Stimulated activated effector memory CD8-positive, alpha-beta T cell treated with anti-CD3 and anti-CD28 coated beads, Interleukin-12 subunit alpha, Interleukin-12 subunit beta, amount 100 ng/mL, for 72 hours (primary cell): ENCODE results near the gene SEM1.
"Not testable (repeated sequence)": the region's sequence is repeated elsewhere in the genome, so short reads cannot be mapped to it uniquely, and the experiment has no call there.

Experiments
- ATAC-seq: fragments of 150-1000 bp; cut with Tn5 transposase; 2 replicates; pipeline ENCODE4 v1.10.0; 2021
- DNase-seq, 2 donors: peaks; one replicate each; pipeline ENCODE4 v3.0.0; 2021 to 2022; ENCODE audit warnings: low spot score in 2 of 2
- H3K27ac Mint-ChIP-seq: one replicate; pipeline ENCODE4 v1.8.0; 2022; ENCODE audit warnings: mild to moderate bottlenecking, mixed read lengths
- H3K36me3 Mint-ChIP-seq: one replicate; pipeline ENCODE4 v1.8.0; 2022; ENCODE audit warnings: mild to moderate bottlenecking, mixed read lengths
- H3K4me1 Mint-ChIP-seq: one replicate; pipeline ENCODE4 v1.8.0; 2022; ENCODE audit warnings: mixed read lengths
- H3K4me3 Mint-ChIP-seq: one replicate; pipeline ENCODE4 v1.8.0; 2022; ENCODE audit warnings: mild to moderate bottlenecking, mixed read lengths
- H3K9me3 Mint-ChIP-seq: one replicate; pipeline ENCODE4 v1.8.0; 2022; ENCODE audit warnings: mixed read lengths

Gene SEM1

GRCh38 chr7:96685755-96686154 lies 23.9 kb downstream of the SEM1 start:
- peaks cover 32% of the 10 kb centered on the region for H3K36me3 Mint-ChIP-seq
- no peak for DNase-seq
- peak overlapping the region; percentile 33 for H3K4me3 Mint-ChIP-seq
- H3K9me3 Mint-ChIP-seq = peaks cover 6% of the 10 kb centered on the region
- peak; percentile 57 for ATAC-seq
- peaks cover 32% of the 10 kb centered on the region for H3K4me1 Mint-ChIP-seq
- H3K27ac Mint-ChIP-seq = peak overlapping the region; percentile 87

GRCh38 chr7:96685353-96685752 lies 24.3 kb downstream of the SEM1 start:
- peaks cover 32% of the 10 kb centered on the region for H3K4me1 Mint-ChIP-seq
- H3K4me3 Mint-ChIP-seq = peak overlapping the region; percentile 33
- H3K36me3 Mint-ChIP-seq = peaks cover 28% of the 10 kb centered on the region
- H3K9me3 Mint-ChIP-seq = peaks cover 6% of the 10 kb centered on the region
- no peak for DNase-seq
- peak overlapping the region; percentile 87 for H3K27ac Mint-ChIP-seq
- ATAC-seq = peak; percentile 58

GRCh38 chr7:96679886-96680285 lies 29.8 kb downstream of the SEM1 start:
- no peak for DNase-seq
- peak; percentile 71 for ATAC-seq
- H3K4me3 Mint-ChIP-seq = no peak overlapping the region
- peaks cover 21% of the 10 kb centered on the region for H3K4me1 Mint-ChIP-seq
- H3K27ac Mint-ChIP-seq = no peak overlapping the region
- H3K36me3 Mint-ChIP-seq = peaks cover 6% of the 10 kb centered on the region
- peaks cover 6% of the 10 kb centered on the region for H3K9me3 Mint-ChIP-seq

GRCh38 chr7:96676919-96677318 lies 32.7 kb downstream of the SEM1 start:
- ATAC-seq = no peak
- peaks cover under 1% of the 10 kb centered on the region for H3K9me3 Mint-ChIP-seq
- H3K4me1 Mint-ChIP-seq = peaks cover 8% of the 10 kb centered on the region
- peaks cover 8% of the 10 kb centered on the region for H3K36me3 Mint-ChIP-seq
- H3K27ac Mint-ChIP-seq = no peak overlapping the region
- H3K4me3 Mint-ChIP-seq = no peak overlapping the region
- no peak for DNase-seq

GRCh38 chr7:96675548-96675947 lies 34.1 kb downstream of the SEM1 start:
- no peaks in the 10 kb centered on the region for H3K9me3 Mint-ChIP-seq
- H3K27ac Mint-ChIP-seq = peak overlapping the region; percentile 45
- no peak for ATAC-seq
- no peak for DNase-seq
- H3K4me1 Mint-ChIP-seq = peaks cover 8% of the 10 kb centered on the region
- no peak overlapping the region for H3K4me3 Mint-ChIP-seq
- H3K36me3 Mint-ChIP-seq = peaks cover 8% of the 10 kb centered on the region

GRCh38 chr7:96674565-96674964 lies 35.1 kb downstream of the SEM1 start:
- Mint-ChIP-seq H3K9me3 (no peaks in the 10 kb centered on the region), H3K36me3 (peaks cover 8% of the 10 kb centered on the region), H3K4me3 (no peak overlapping the region), H3K4me1 (peaks cover under 1% of the 10 kb centered on the region), H3K27ac (no peak overlapping the region)
- DNase-seq = no peak
- ATAC-seq = no peak

- Mint-ChIP-seq H3K4me1 (no peaks in the 10 kb centered on the region), H3K27ac (no peak overlapping the region), H3K9me3 (no peaks in the 10 kb centered on the region), H3K4me3 (no peak overlapping the region), H3K36me3 (peaks cover 8% of the 10 kb centered on the region)
- ATAC-seq (no peak), DNase-seq (no peak)
Observed at GRCh38 chr7:96671854-96672253, 37.8 kb downstream of the SEM1 start.

GRCh38 chr7:96670338-96671289 lies 39.0 kb downstream of the SEM1 start:
- Mint-ChIP-seq H3K4me1 (no peaks in the 10 kb centered on the region), H3K36me3 (peaks cover 8% of the 10 kb centered on the region), H3K27ac (no peak overlapping the region), H3K9me3 (no peaks in the 10 kb centered on the region), H3K4me3 (no peak overlapping the region)
- no peak for DNase-seq
- ATAC-seq = no peak

GRCh38 chr7:96669812-96670211 lies 39.8 kb downstream of the SEM1 start:
- peaks cover 8% of the 10 kb centered on the region for H3K36me3 Mint-ChIP-seq
- DNase-seq = no peak
- H3K27ac Mint-ChIP-seq = no peak overlapping the region
- no peaks in the 10 kb centered on the region for H3K4me1 Mint-ChIP-seq
- H3K9me3 Mint-ChIP-seq = no peaks in the 10 kb centered on the region
- H3K4me3 Mint-ChIP-seq = no peak overlapping the region
- no peak for ATAC-seq

- DNase-seq (no peak), ATAC-seq (no peak)
- Mint-ChIP-seq H3K36me3 (no peaks in the 10 kb centered on the region), H3K4me3 (no peak overlapping the region), H3K9me3 (no peaks in the 10 kb centered on the region), H3K27ac (no peak overlapping the region), H3K4me1 (peaks cover 9% of the 10 kb centered on the region)
Observed at GRCh38 chr7:96667026-96667425, 42.6 kb downstream of the SEM1 start.

GRCh38 chr7:96665689-96666088 lies 44.0 kb downstream of the SEM1 start:
- ATAC-seq (no peak), DNase-seq (no peak)
- no peaks in the 10 kb centered on the region for H3K9me3 Mint-ChIP-seq
- H3K36me3 Mint-ChIP-seq = no peaks in the 10 kb centered on the region
- H3K4me3 Mint-ChIP-seq = no peak overlapping the region
- peaks cover 9% of the 10 kb centered on the region for H3K4me1 Mint-ChIP-seq
- no peak overlapping the region for H3K27ac Mint-ChIP-seq

GRCh38 chr7:96664793-96665192 lies 44.9 kb downstream of the SEM1 start:
- no peak for DNase-seq
- no peaks in the 10 kb centered on the region for H3K36me3 Mint-ChIP-seq
- peak overlapping the region; percentile 27 for H3K27ac Mint-ChIP-seq
- peaks cover 9% of the 10 kb centered on the region for H3K4me1 Mint-ChIP-seq
- no peak overlapping the region for H3K4me3 Mint-ChIP-seq
- no peaks in the 10 kb centered on the region for H3K9me3 Mint-ChIP-seq
- ATAC-seq = no peak

GRCh38 chr7:96663871-96664445 lies 45.7 kb downstream of the SEM1 start:
- Mint-ChIP-seq H3K27ac (peak overlapping the region; percentile 38), H3K4me1 (peaks cover 9% of the 10 kb centered on the region), H3K36me3 (no peaks in the 10 kb centered on the region), H3K4me3 (no peak overlapping the region), H3K9me3 (no peaks in the 10 kb centered on the region)
- ATAC-seq (no peak), DNase-seq (no peak)

GRCh38 chr7:96663457-96663856 lies 46.2 kb downstream of the SEM1 start:
- H3K4me3 Mint-ChIP-seq = no peak overlapping the region
- H3K36me3 Mint-ChIP-seq = no peaks in the 10 kb centered on the region

GRCh38 chr7:96662151-96662550 lies 47.5 kb downstream of the SEM1 start:
- not testable (repeated sequence) for DNase-seq, H3K27ac Mint-ChIP-seq, H3K4me1 Mint-ChIP-seq, H3K36me3 Mint-ChIP-seq, ATAC-seq, H3K9me3 Mint-ChIP-seq, H3K4me3 Mint-ChIP-seq

More at GRCh38 chr7:96663457-96663856, 46.2 kb downstream of the SEM1 start:
- peaks cover 9% of the 10 kb centered on the region for H3K4me1 Mint-ChIP-seq
- H3K27ac Mint-ChIP-seq = peak overlapping the region; percentile 38
- H3K9me3 Mint-ChIP-seq = no peaks in the 10 kb centered on the region
- ATAC-seq (no peak), DNase-seq (no peak)

- ATAC-seq (no peak), DNase-seq (no peak)
- no peaks in the 10 kb centered on the region for H3K36me3 Mint-ChIP-seq
- no peak overlapping the region for H3K27ac Mint-ChIP-seq
- H3K4me1 Mint-ChIP-seq = peaks cover 3% of the 10 kb centered on the region
- H3K4me3 Mint-ChIP-seq = no peak overlapping the region
- no peaks in the 10 kb centered on the region for H3K9me3 Mint-ChIP-seq
Observed at GRCh38 chr7:96658022-96658412, 51.6 kb downstream of the SEM1 start.
